T-helper 22 cell (primary cell): ENCODE measurements around the gene NCOA1.
"Not testable (repeated sequence)": the region's sequence is repeated elsewhere in the genome, so short reads cannot be mapped to it uniquely, and the experiment has no call there.

Experiments
- DNase-seq: peaks from one replicate; pipeline ENCODE4 v3.0.0-alpha.2; 2020; ENCODE audit warnings: low read depth

The NCOA1 gene

GRCh38 chr2:24540011-24540477 lies 49.0 kb downstream of the NCOA1 start:
- no peak for DNase-seq

GRCh38 chr2:24541621-24542020 lies 50.6 kb downstream of the NCOA1 start:
- no peak for DNase-seq

GRCh38 chr2:24542269-24542872 lies 51.3 kb downstream of the NCOA1 start:
- no peak for DNase-seq

- DNase-seq, result no peak
These were observed 52.2 kb downstream of the NCOA1 start for GRCh38 chr2:24543252-24543651.

GRCh38 chr2:24544456-24545115 lies 53.5 kb downstream of the NCOA1 start:
- no peak for DNase-seq

GRCh38 chr2:24546669-24547068 lies 55.6 kb downstream of the NCOA1 start:
- DNase-seq, result no peak

- DNase-seq, result no peak
These were observed 57.0 kb downstream of the NCOA1 start for GRCh38 chr2:24548058-24548457.

- DNase-seq, result not testable (repeated sequence)
These were observed 59.2 kb downstream of the NCOA1 start for GRCh38 chr2:24550301-24550700.

GRCh38 chr2:24551016-24551415 lies 60.0 kb downstream of the NCOA1 start:
- no peak for DNase-seq

- DNase-seq, result no peak
These were observed 61.8 kb downstream of the NCOA1 start for GRCh38 chr2:24552836-24553235.

GRCh38 chr2:24558781-24559472 lies 67.9 kb downstream of the NCOA1 start:
- no peak for DNase-seq

- DNase-seq, result no peak
These were observed 68.5 kb downstream of the NCOA1 start for GRCh38 chr2:24559473-24560113.

GRCh38 chr2:24565537-24565936 lies 74.5 kb downstream of the NCOA1 start:
- no peak for DNase-seq

- DNase-seq, result no peak
These were observed 75.2 kb downstream of the NCOA1 start for GRCh38 chr2:24566209-24566608.

GRCh38 chr2:24566630-24567029 lies 75.6 kb downstream of the NCOA1 start:
- DNase-seq, result no peak

- no peak for DNase-seq
These were observed 77.5 kb downstream of the NCOA1 start for GRCh38 chr2:24568551-24568950.

- DNase-seq, result not testable (repeated sequence)
These were observed 78.5 kb downstream of the NCOA1 start for GRCh38 chr2:24569565-24569964.

- DNase-seq, result no peak
These were observed 79.2 kb downstream of the NCOA1 start for GRCh38 chr2:24570225-24570624.

- no peak for DNase-seq
These were observed 80.9 kb downstream of the NCOA1 start for GRCh38 chr2:24571828-24572442.

- no peak for DNase-seq
These were observed 85.1 kb downstream of the NCOA1 start for GRCh38 chr2:24576146-24576545.

GRCh38 chr2:24576617-24577016 lies 85.6 kb downstream of the NCOA1 start:
- no peak for DNase-seq

GRCh38 chr2:24577481-24577880 lies 86.4 kb downstream of the NCOA1 start:
- no peak for DNase-seq
